ENCODE results near the gene ASF1B.

DNA sequence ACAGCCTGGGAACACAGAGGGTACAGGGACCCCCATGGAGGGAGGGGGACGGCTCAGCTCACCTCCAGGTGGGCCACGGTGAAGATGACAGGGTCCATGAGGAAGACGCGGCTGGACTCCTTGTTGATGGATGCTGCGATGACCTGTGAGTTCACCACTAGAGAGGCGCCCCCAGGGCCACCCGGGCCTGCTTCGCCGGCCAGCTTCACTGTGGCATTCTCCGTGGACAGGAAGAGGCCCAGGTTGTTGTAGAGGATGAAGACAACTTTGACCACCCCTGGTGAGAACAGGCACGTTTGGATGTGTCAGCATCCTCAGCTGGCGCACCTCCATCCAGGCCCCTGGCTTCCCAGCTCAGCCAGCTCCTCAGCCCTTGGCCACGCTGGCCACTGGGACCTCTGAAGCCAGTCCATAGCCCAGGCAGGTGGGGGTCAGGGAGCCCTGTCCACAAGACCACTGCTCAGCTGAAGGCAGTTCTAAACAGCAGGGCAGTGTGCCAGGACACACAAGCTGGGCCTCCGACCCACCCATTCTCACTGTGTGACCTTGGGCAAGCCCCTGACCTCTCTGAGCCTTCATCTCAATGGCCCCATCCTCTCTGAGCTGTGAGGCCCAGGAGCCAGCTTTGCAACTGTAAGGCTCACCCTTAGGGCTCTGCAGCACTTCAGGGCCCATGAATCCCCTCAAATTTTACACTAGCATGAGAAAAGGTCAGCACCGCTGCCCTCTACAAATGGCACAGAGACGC is 22.1 kb upstream of the ASF1B start:
- TF ChIP-seq CTCF (IDR thresholded peaks at IDR 0.05) (no peak), POLR2AphosphoS5 (IDR thresholded peaks at IDR 0.05) (no peak), POLR2A (IDR thresholded peaks at IDR 0.05) (no peak)

Measured in prostate gland (tissue), 2 donors.